Epidermal melanocyte (primary cell): ENCODE data around the gene CD3D.
"Not testable (repeated sequence)": the region's sequence is repeated elsewhere in the genome, so short reads cannot be mapped to it uniquely, and the experiment has no call there.

Experiments used
- DNase-seq: peaks from one replicate; pipeline ENCODE4 v3.0.0; 2011; ENCODE audit warnings: low spot score; ENCODE audit not compliant: insufficient read length

Gene CD3D

DNA sequence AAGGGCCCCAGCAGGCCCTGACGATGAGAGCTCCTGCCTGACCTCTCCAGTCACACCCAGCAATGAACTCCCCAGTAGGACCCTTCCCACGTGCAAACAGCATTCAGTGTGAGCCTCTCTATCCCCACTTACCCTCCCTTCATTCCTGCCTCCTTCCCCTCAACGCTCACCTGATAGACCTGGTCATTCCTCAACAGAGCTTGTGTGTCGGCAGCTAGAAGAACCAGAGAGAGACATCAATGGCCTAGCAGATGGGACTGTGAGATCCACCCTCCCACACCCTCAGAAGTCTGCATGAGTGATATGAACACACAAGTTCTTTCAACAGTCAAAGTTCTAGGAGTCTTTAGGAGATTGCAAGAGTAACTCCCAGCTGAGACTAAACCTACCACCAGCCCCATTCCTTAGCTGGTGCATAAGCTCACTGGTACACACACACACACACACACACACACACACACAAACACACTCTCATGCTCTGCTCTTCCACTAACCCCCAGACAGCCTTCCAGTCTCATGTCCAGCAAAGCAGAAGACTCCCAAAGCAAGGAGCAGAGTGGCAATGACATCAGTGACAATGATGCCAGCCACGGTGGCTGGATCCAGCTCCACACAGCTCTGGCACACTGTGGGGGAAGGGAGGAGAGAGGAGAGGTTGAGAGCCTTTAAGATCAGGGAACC, 3.1 kb downstream of the CD3D start:
- DNase-seq: no peak

DNA sequence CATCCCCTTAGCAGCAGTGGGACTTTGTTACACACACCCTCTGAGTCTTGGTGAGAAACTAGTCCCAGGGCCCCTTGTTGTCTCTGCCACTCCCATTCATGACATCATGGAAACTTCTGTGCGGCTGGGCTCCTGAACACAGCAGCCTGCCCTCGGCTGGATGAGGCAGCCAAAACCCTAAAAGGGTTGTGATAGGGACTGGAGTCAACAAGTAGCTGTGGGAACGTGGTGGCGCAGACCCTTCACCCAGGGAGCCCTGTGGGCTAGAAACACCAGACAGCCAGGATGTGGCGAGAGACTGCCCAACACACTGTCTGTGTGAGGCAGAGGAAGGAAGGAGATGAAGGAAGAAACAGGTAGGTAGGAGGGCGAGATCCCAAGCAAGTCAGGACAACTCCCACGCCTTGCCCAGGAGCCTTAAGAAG, 3.9 kb downstream of the CD3D start:
- DNase-seq: no peak

- DNase-seq: no peak
Observed at GRCh38 chr11:118334745-118335144, 7.8 kb downstream of the CD3D start.

DNA sequence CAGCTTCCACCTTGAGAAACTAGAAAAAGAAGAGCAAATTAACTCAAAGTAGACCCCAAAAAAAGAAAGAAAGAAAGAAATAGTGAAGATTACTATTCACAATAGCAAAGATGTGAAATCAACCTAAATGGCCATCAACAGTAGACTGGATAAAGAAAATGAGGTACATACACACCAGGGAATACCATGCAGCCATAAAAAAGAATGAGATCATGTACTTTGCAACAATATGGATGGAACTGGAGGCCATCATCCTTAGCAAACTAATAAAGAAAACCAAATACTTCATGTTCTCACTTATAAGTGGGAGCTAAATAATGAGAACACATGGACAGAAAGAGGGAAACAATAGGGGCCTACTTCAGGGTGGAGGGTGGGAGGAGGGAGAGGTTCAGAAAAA, 13.8 kb downstream of the CD3D start:
- no peak for DNase-seq

DNA sequence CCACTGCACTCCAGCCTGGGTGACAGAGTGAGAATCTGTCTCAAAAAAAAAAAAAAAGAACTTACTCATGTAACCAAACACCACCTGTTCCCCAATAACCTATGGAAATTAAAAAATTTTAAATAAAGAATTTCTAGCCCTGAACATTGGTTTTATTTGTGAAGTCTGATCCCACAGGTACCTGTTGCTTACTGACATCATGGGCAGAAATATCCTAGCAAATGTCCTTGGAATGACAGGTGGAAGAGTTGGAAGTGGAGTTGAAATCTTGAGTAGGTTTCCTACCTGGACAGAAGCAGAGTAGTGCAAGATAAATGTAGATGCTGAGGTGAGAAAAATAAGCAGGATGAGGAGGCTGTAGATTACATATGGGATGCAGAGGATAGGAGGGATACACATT, 17.2 kb downstream of the CD3D start:
- DNase-seq: no peak

DNA sequence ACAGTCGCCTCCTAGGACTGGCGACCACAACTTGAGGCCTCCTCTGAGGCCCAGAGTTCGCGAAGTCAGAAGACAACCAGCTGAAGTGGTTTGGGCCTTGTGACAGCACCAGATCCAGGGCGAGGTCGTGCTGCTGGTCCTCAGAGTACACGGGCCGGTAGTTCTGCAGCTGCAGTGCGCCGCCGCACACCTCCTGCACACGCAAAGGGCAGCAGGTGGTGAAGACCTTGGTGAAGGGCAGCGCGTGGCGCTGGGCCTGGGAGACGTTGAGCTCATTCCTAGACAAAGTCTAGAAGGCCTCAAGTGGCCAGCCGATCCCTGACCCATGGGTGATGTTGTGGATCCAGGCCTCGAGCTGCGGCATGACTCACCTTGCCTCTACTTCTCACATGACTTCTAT, 19.8 kb downstream of the CD3D start:
- DNase-seq: no peak

DNA sequence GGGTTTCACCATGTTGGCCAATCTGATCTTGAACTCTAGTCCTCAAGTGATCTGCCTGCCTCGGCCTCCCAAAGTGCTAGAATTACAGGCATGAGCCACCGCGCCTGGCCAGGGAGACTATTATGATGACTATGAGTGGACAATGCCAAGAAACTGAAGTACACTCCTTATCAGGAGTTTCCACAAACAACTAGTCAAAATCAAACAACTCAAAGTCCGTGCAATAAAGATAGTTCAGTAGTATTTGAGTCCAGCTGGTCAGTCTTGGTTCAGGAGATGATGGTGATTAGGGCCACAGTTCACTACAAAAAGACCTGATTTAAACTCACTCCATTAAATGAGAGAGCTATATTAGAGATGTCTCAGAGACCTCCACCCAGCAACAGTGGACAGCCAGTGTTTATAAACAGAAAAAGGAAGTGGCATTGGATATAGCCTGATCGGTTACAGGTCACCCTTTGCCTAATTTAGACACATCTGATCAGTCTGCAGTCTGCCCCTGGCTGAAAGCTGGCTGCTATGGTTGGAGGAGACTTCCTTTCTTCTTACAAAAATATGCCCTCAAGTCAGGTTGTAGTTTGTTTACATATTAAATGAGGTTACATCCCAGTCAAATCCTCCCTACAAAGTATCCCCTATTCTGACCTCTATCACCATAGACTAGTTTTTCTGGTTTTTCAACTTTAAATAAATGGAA, 21.0 kb downstream of the CD3D start:
- DNase-seq: no peak

- DNase-seq: no peak
Observed at GRCh38 chr11:118320515-118320914, 22.0 kb downstream of the CD3D start.

DNA sequence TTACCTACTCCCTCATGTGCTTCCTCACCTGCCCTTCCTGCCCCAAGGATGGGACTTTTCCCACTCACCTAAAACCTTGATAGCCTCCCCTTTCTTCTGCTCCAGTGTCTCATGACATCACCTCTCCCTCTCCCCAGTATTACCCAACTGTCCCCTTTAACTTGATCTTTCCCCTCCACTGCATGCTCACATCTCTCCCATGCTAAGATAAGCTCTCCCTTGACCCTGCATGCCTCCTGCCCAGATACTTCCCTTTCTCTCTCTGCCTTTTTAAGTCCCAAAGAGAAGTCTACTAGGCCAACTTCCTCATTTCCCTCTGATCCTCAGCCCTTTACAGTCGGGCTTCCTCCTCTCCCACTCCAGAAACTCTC, 23.2 kb downstream of the CD3D start:
- DNase-seq: no peak

- DNase-seq: no peak
Observed at GRCh38 chr11:118318581-118319336, 23.7 kb downstream of the CD3D start.

DNA sequence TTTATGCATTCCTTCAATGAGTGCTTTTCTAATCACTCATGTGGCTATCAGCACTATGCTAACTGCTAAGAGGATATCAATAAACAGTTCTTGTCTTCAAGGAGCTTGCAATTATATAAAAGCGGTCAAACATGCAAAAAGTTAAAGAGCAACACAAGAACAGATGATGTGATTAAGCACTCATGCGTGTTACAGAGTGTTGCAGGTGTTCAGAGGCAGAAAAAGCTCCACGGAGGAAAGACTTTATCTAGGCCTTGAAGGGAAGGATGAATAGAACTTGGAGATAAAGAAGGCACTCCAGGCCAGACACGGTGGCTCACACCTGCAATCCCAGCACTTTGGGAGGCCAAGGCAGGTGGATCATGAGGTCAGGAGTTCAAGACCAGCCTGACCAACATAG, 24.4 kb downstream of the CD3D start:
- no peak for DNase-seq

GRCh38 chr11:118314988-118315411, 27.5 kb downstream of the CD3D start:
- no peak for DNase-seq

DNA sequence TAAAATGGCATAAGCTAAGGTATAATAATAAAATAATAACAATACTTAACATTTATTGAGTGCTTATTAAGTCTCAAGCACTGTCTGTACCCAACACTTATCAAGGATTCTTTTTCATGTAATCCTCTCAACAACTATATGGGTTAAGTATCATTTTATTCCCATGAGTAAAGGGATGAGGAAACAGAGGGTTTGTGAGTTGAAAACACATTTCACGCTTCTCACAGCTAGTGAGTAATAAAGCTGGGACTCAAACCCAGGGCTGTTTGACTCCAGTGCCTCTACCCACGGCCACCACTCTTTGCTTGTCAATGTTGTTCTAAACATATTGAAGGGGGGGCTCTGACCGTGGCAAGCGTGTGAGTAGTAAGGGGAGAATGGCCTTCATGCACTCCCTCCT, 29.3 kb downstream of the CD3D start:
- no peak for DNase-seq

- DNase-seq: no peak
Observed at GRCh38 chr11:118312328-118312727, 30.2 kb downstream of the CD3D start.

GRCh38 chr11:118311518-118311917, 31.0 kb downstream of the CD3D start:
- no peak for DNase-seq

GRCh38 chr11:118310781-118311485, 31.6 kb downstream of the CD3D start:
- no peak for DNase-seq

DNA sequence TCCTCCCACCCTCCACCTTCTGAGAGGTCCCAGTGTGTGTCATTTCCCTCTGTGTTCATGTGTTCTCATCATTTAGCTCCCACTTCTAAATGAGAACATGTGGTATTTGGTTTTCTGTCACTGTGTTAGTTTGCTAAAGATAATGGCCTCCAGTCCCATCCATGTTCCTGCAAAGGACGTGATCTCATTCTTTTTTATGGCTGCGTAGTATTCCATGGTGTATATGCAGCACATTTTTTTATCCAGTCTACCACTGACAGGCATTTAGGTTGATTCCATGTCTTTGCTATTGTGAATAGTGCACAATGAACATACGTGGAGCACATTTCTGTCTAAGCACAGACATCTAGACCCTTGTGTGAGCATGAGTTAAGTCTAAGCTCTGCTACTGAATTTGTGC, 32.2 kb downstream of the CD3D start:
- DNase-seq: no peak

GRCh38 chr11:118308995-118309528, 33.4 kb downstream of the CD3D start:
- not testable (repeated sequence) for DNase-seq

DNA sequence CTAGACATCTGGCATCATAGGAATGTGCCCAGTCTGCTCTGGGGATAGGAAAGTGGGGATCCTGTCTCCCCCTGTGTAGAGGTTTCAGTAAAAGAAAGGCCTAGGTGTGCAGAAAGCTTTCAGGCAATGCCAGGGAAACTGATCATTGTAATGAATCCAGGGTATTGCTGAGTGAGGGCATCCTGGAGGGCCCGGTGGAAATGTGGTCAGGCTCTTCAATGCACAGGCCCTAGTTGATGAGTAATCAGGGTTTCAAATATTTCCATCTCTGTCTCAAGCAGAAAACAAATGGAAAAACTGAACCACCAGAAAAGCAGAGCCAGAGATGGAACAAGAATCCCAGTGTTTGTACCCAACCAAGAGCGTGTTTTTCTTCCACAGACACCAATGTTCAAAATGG, 35.9 kb downstream of the CD3D start:
- DNase-seq: no peak

DNA sequence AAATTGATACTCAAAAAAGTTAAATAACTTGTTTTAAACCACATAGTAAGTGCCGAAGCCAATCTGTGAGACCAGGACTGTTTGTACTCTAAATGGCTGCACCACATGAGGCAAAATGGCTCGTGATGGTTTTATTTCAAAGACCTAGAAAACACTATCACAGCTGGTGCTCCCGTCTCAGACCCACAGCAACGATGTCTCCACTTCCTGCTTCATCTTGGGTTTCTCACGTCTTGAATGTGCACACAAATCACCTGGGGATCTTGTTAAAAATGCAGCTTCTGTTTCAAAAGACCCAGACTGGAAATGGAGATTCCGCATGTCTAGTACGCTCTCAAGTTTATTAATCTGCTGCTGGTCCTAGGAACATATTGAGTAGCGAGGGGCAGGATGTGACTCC, 36.8 kb downstream of the CD3D start:
- DNase-seq: no peak

GRCh38 chr11:118304568-118305248, 37.8 kb downstream of the CD3D start, which contains the start of gene CD3E:
Gene CD3E (plus strand): TSS chr11:118304730. CDS start chr11:118304953, 223 bp downstream.
- no peak for DNase-seq
